Measurements from ENCODE around the gene APOL2. TPM values are rescaled to one million over a fixed set of nuclear protein-coding genes. Genes with fewer than 3 reads are reported as not detected.

Gene APOL2
- total RNA-seq, 1 donor from 2014 or later: 77.2 TPM

GRCh38 chr22:36177160-36177559, 62.2 kb downstream of the APOL2 start:
- TF ChIP-seq CTCF (IDR thresholded peaks at IDR 0.05; ENCODE audit: insufficient read depth, low read depth, low read length) (no peak), EZH2 (IDR thresholded peaks at IDR 0.05; ENCODE audit: insufficient read depth, low read length) (no peak)
- peaks cover 7% of the 10 kb centered on the region for H3K27me3 ChIP-seq (ENCODE audit: insufficient read depth, low read length)
- Mint-ChIP-seq H3K4me1 (ENCODE audit: low read depth, unreplicated experiment) (peaks cover 2% of the 10 kb centered on the region), H3K4me3 (ENCODE audit: unreplicated experiment) (no peak overlapping the region), H3K27ac (ENCODE audit: unreplicated experiment) (no peak overlapping the region), H3K36me3 (ENCODE audit: low read depth, unreplicated experiment) (no peaks in the 10 kb centered on the region), H3K9me3 (ENCODE audit: unreplicated experiment) (no peaks in the 10 kb centered on the region), H3K27me3 (ENCODE audit: low read depth, unreplicated experiment) (no peaks in the 10 kb centered on the region)
- H3K9ac ChIP-seq (ENCODE audit: low read length): no peak overlapping the region
- no peak for FAIRE-seq
- no peak overlapping the region for H3K4me3 ChIP-seq (ENCODE audit: insufficient read depth, low read depth, low read length)
- no peaks in the 10 kb centered on the region for H3K79me2 ChIP-seq (ENCODE audit: insufficient read depth, low read length)
- no peak for DNase-seq (ENCODE audit: low read depth)
- no peaks in the 10 kb centered on the region for H3K9me3 ChIP-seq (ENCODE audit: insufficient read depth, low read depth, low read length)
- H3K36me3 ChIP-seq (ENCODE audit: insufficient read depth, low read length): no peaks in the 10 kb centered on the region
- no peak overlapping the region for H2AFZ ChIP-seq (ENCODE audit: low read depth, low read length)
- H3K27ac ChIP-seq (ENCODE audit: low read depth, low read length): no peak overlapping the region
- H3K4me2 ChIP-seq (ENCODE audit: low read length): no peak overlapping the region
- H3K4me1 ChIP-seq (ENCODE audit: insufficient read depth, low read length): no peaks in the 10 kb centered on the region
- H4K20me1 ChIP-seq (ENCODE audit: insufficient read depth, low read length): no peaks in the 10 kb centered on the region

Small RNA genes within 50 kb of the gene (microRNA-seq; reads per million reads assigned to microRNA genes)
- gene MIR6819: 9.6 reads per million, percentile 35 among the genes with 10 or more reads in this experiment

Other genes starting within 250 kb of the APOL2 start
- 169 and 177 TPM in 2 replicates for gene RBFOX2, start 210.7 kb downstream of the APOL2 start, total RNA-seq
- 2.3 and 2.5 TPM in 2 replicates for gene APOL3, start 78.8 kb downstream of the APOL2 start, total RNA-seq
- gene APOL4, start 37.7 kb downstream of the APOL2 start, total RNA-seq: 0.07 TPM in 1 of 2 replicates, not detected in the other
- 3.9 and 7.5 TPM in 2 replicates for gene APOL1, start 13.6 kb upstream of the APOL2 start, total RNA-seq
- gene MYH9, start 148.4 kb upstream of the APOL2 start, total RNA-seq: 2,278 and 2,469 TPM in 2 replicates
- gene TXN2, start 242.1 kb upstream of the APOL2 start, total RNA-seq: 56.4 and 61.0 TPM in 2 replicates

All from astrocyte (in vitro differentiated cells and primary cell).